ENCODE data around the gene PC. TPM values are rescaled to one million over a fixed set of nuclear protein-coding genes. Genes with fewer than 3 reads are reported as not detected.

The PC gene
- total and polyA plus RNA-seq, 2 donors (not counting 3 experiments of a cell fraction or from before 2014, with no cell fraction given) = 5.5 to 17.5 TPM

DNA sequence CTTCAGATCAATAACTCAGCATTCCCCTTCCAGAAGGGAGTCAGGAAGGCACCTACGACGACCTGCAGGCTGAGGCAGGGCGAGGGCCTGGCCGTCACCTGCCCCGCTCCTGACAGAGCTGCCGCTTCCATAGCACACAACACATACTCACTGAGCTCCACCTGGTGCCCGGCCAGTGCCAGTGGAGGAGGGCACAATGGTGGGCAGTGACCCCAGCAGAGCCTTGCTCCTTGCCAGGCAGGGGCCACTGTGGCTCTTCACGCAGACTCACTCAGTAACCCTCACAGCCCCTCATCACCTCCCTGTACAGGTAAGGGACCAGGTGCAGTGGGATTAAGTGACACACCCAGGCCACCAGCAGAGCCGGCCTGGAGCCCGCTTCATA lies 76.7 kb downstream of the PC start:
- Histone ChIP-seq H3K9ac (replicated peaks; ENCODE audit: extremely low read depth, insufficient read depth, low read length) (no peak overlapping the region), H4K20me1 (replicated peaks; ENCODE audit: control insufficient read depth, extremely low read depth, insufficient read depth, low read length) (no peaks in the 10 kb centered on the region), H3K4me2 (ENCODE audit: insufficient read depth, low read length) (no peak overlapping the region), H3K9me1 (replicated peaks; ENCODE audit: control insufficient read depth, extremely low read depth, insufficient read depth, low read length) (no peaks in the 10 kb centered on the region), H3K27ac (ENCODE audit: insufficient read depth, low read depth, low read length) (no peak overlapping the region), H3K27me3 (ENCODE audit: control insufficient read depth in 2 of 2, insufficient read depth in 2 of 2, low read length in 2 of 2) (no peaks in the 10 kb centered on the region), H3K9me3 (replicated peaks; ENCODE audit: control insufficient read depth, insufficient read depth, low read length) (no peaks in the 10 kb centered on the region), H3K4me3 (replicated peaks in 1 of 3; ENCODE audit: insufficient read depth in 1 of 3, low read depth in 1 of 3, low read length in 3 of 3) (no peak overlapping the region), H2AFZ (ENCODE audit: low read depth, low read length) (no peak overlapping the region), H3K36me3 (ENCODE audit: control insufficient read depth in 2 of 2, extremely low read depth in 1 of 2, insufficient read depth in 2 of 2, low read length in 2 of 2) (no peaks in the 10 kb centered on the region), H3K79me2 (ENCODE audit: control insufficient read depth, insufficient read depth, low read length) (no peaks in the 10 kb centered on the region), H3K4me1 (ENCODE audit: control insufficient read depth, extremely low read depth, insufficient read depth, low read length) (peaks cover 5% of the 10 kb centered on the region)
- dilution Hi-C loops (cut with MboI; ENCODE audit: extremely low pct_ligation_motif_present, low sequenced_read_pairs) = no loop called here
- FAIRE-seq = no peak
- intact Hi-C loops (cut with micrococcal nuclease) = no loop called here
- DNase-seq (ENCODE audit: low read depth, low spot score) = no peak
- no peak for TF ChIP-seq MYC (IDR thresholded peaks at IDR 0.05; ENCODE audit: low read depth, low read length)
- no peak for TF ChIP-seq CTCF (IDR thresholded peaks at IDR 0.05; ENCODE audit: extremely low read depth in 1 of 2, insufficient read depth in 1 of 2, low read depth in 1 of 2, low read length in 2 of 2)
- no peak for TF ChIP-seq FOS (IDR thresholded peaks at IDR 0.05; ENCODE audit: borderline replicate concordance, insufficient read depth, low read length)
- TF ChIP-seq JUN (IDR thresholded peaks at IDR 0.05; ENCODE audit: borderline replicate concordance, insufficient read depth, insufficient read length, low read depth) = no peak
- BruUV-seq (replicated peaks) = no TSS peak
- POLR2A ChIA-PET = no interaction called here
- CTCF ChIA-PET = interaction anchor here (0.7 to 7.7 kb wide), 9 partner anchors 12 to 95 kb away, joined by 3 to 49 read pairs (median 5); partner anchors contain the start of genes C11orf86 and RCE1

All from endothelial cell of umbilical vein (primary cell).